B cell (primary cell): ENCODE measurements around the gene CDH7. TPM values are rescaled to one million over a fixed set of nuclear protein-coding genes. Genes with fewer than 3 reads are reported as not detected.

Source experiments
- ATAC-seq: fragments of 200-7000 bp; cut with Tn5 transposase; one replicate; pipeline ENCODE4 v1.10.0; 2021; ENCODE audit warnings: low read depth, mild to moderate bottlenecking, moderate number of reproducible peaks, moderate library complexity
- CTCF ChIA-PET: fragments of 350-600 bp; sonication (Branson Sonifier 250); formaldehyde crosslinking; loops from one replicate; lab custom pipeline; 2021; ENCODE audit warnings: antibody characterized with exemption, inconsistent platforms; lab: Charles Lee
- POLR2A ChIA-PET: fragments of 350-600 bp; sonication (Branson Sonifier 250); formaldehyde crosslinking; loops from one replicate; lab custom pipeline; 2021; ENCODE audit warnings: antibody characterized with exemption; lab: Charles Lee
- DNase-seq: peaks from one replicate; pipeline ENCODE4 v3.0.0; 2013
- H2AFZ ChIP-seq: 2 replicates; pipeline ENCODE4 v1.6.1; 2012; ENCODE audit warnings: mild to moderate bottlenecking, low read depth, low read length; ENCODE audit not compliant: insufficient read depth, poor library complexity, severe bottlenecking
- H3K27ac ChIP-seq, 2 donors: 1 replicate in 1 of 2; 2 replicates in 1 of 2; pipeline ENCODE4 v1.5.1; 2012 to 2013; ENCODE audit warnings: low read length in 2 of 2, mild to moderate bottlenecking in 2 of 2, moderate library complexity in 1 of 2
- H3K27me3 ChIP-seq, 4 experiments: fragments of 200-600 bp in 1 of 4; sonication (generic) in 1 of 4; replicated peaks in 1 of 4; 1 replicate in 2 of 4; 2 replicates in 2 of 4; pipeline versions ENCODE4 v1.6.1 to v1.7.0; 2013 to 2016; ENCODE audit warnings: low read length in 3 of 4, mild to moderate bottlenecking in 2 of 4, mixed read lengths in 1 of 4, moderate library complexity in 1 of 4; ENCODE audit not compliant: insufficient read depth in 4 of 4, control insufficient read depth in 3 of 4; ENCODE audit errors: control extremely low read depth in 1 of 4
- H3K36me3 ChIP-seq, 2 experiments: replicated peaks in 1 of 2; 1 replicate in 1 of 2; 2 replicates in 1 of 2; pipeline versions ENCODE4 v1.6.1 to v1.7.1; 2013; ENCODE audit warnings: low read length in 1 of 2; ENCODE audit not compliant: insufficient read depth in 2 of 2, control insufficient read depth in 1 of 2; ENCODE audit errors: control extremely low read depth in 1 of 2, extremely low read depth in 1 of 2
- H3K4me1 ChIP-seq, 2 donors: fragments of 200-600 bp in 1 of 2; sonication (generic) in 1 of 2; 1 replicate in 1 of 2; 2 replicates in 1 of 2; pipeline versions ENCODE4 v1.5.1 to v1.6.1; 2013 to 2017; ENCODE audit warnings: low read length in 2 of 2; ENCODE audit not compliant: control insufficient read depth in 2 of 2, insufficient read depth in 2 of 2
- H3K4me2 ChIP-seq: replicated peaks from 2 replicates; pipeline ENCODE3; 2012; ENCODE audit warnings: mild to moderate bottlenecking, low read depth, low read length; ENCODE audit not compliant: poor library complexity, severe bottlenecking
- H3K4me3 ChIP-seq, 5 experiments: fragments of 200-600 bp in 1 of 5; sonication (generic) in 1 of 5; 1 replicate in 3 of 5; 2 replicates in 2 of 5; pipeline versions ENCODE4 v1.5.1 to v1.7.0; 2011 to 2016; ENCODE audit warnings: low read length in 4 of 5, mild to moderate bottlenecking in 4 of 5, low read depth in 2 of 5, control low read depth in 1 of 5, moderate library complexity in 1 of 5; ENCODE audit not compliant: insufficient read depth in 1 of 5; ENCODE audit errors: control extremely low read depth in 1 of 5, extremely low read depth in 1 of 5
- H3K79me2 ChIP-seq: fragments of 200-600 bp; sonication (generic); one replicate; pipeline ENCODE4 v1.6.0; 2016; ENCODE audit warnings: low read length; ENCODE audit not compliant: control insufficient read depth, insufficient read depth
- H3K9ac ChIP-seq: fragments of 200-600 bp; sonication (generic); 2 replicates; pipeline ENCODE4 v1.6.1; 2017; ENCODE audit warnings: mild to moderate bottlenecking, low read length, moderate library complexity
- H3K9me3 ChIP-seq, 3 donors: one replicate each; pipeline versions ENCODE4 v1.6.1 to v1.7.1; 2013; ENCODE audit warnings: low read length in 2 of 3; ENCODE audit not compliant: control insufficient read depth in 2 of 3, insufficient read depth in 1 of 3; ENCODE audit errors: control extremely low read depth in 1 of 3
- H4K20me1 ChIP-seq: 2 replicates; pipeline ENCODE4 v1.6.0; 2012; ENCODE audit warnings: mild to moderate bottlenecking, low read length; ENCODE audit not compliant: insufficient read depth, control insufficient read depth, poor library complexity, severe bottlenecking
- H3K27ac Mint-ChIP-seq: one replicate; pipeline ENCODE4 v1.8.0; 2021; ENCODE audit warnings: mixed read lengths
- H3K27me3 Mint-ChIP-seq: one replicate; pipeline ENCODE4 v1.8.0; 2021; ENCODE audit warnings: mixed read lengths
- H3K4me1 Mint-ChIP-seq: one replicate; pipeline ENCODE4 v1.8.0; 2021; ENCODE audit warnings: mixed read lengths
- H3K4me3 Mint-ChIP-seq: one replicate; pipeline ENCODE4 v1.8.0; 2021; ENCODE audit warnings: mixed read lengths
- H3K9me3 Mint-ChIP-seq: one replicate; pipeline ENCODE4 v1.8.0; 2022; ENCODE audit warnings: mixed read lengths; ENCODE audit not compliant: insufficient read depth
- CTCF ChIP-seq: fragments of 200-600 bp; IDR thresholded peaks from one replicate; pipeline ENCODE4 v1.8.0; 2022; ENCODE audit warnings: antibody characterized with exemption, mild to moderate bottlenecking
- EZH2 ChIP-seq: IDR thresholded peaks from 2 replicates; pipeline ENCODE4 v1.6.1; 2012; ENCODE audit warnings: borderline replicate concordance, low read depth, mild to moderate bottlenecking, moderate library complexity, low read length; ENCODE audit not compliant: insufficient read depth, poor library complexity, severe bottlenecking
- WGBS: methylation state at CpG from one replicate; pipeline ENCODE4 v1.1.5; 2013; ENCODE audit warnings: missing lambda C conversion rate; ENCODE audit not compliant: insufficient coverage; 5-methylcytosine and 5-hydroxymethylcytosine counted together
- intact Hi-C: fragments of 100-400 bp; cut with micrococcal nuclease; formaldehyde crosslinking; loops from one replicate; pipeline ENCODE4 v1.10.0; 2022
- polyA plus RNA-seq: library from polyadenylated mRNA; depleted of rRNA; stranded (reverse); fragments of >200 nt; gene quantifications from 2 replicates; pipeline ENCODE4 v1.2.3, GENCODE V29; 2012
- total RNA-seq, 2 donors: library from RNA; stranded (reverse); fragments of 120-200 nt in 1 of 2; gene quantifications; 1 replicate in 1 of 2; 2 replicates in 1 of 2; pipeline versions ENCODE4 v1.2.3 to v1.2.4, GENCODE V29; 2013 to 2022

CDH7 gene
- total and polyA plus RNA-seq, 2 donors (not counting 1 experiment from before 2014, with no cell fraction given), result not detected

- no peak for TF ChIP-seq CTCF
- no peak for TF ChIP-seq EZH2
- Mint-ChIP-seq H3K4me3 (no peak overlapping the region), H3K27ac (no peak overlapping the region), H3K27me3 (no peaks in the 10 kb centered on the region), H3K9me3 (no peaks in the 10 kb centered on the region), H3K4me1 (no peaks in the 10 kb centered on the region)
- H3K4me3 ChIP-seq, result no peak overlapping the region
- intact Hi-C loops, result no loop called here
- H4K20me1 ChIP-seq, result no peaks in the 10 kb centered on the region
- no peak overlapping the region for H2AFZ ChIP-seq
- H3K79me2 ChIP-seq, result no peaks in the 10 kb centered on the region
- H3K36me3 ChIP-seq, result no peaks in the 10 kb centered on the region
- no CpG with 5 or more reads among the region's 3 CpGs for WGBS
- H3K27ac ChIP-seq, result no peak overlapping the region
- H3K4me2 ChIP-seq, result no peak overlapping the region
- ChIA-PET CTCF (no interaction called here), POLR2A (no interaction called here)
- no peaks in the 10 kb centered on the region for H3K27me3 ChIP-seq
- DNase-seq (no peak), ATAC-seq (no peak)
- H3K4me1 ChIP-seq, result no peaks in the 10 kb centered on the region
- peaks cover 0 to 3% (median 0%) of the 10 kb centered on the region in 3 donors for H3K9me3 ChIP-seq
- no peak overlapping the region for H3K9ac ChIP-seq
Measured at GRCh38 chr18:65897292-65897691, 146.5 kb downstream of the CDH7 start.

- no peaks in the 10 kb centered on the region for H3K79me2 ChIP-seq
- TF ChIP-seq EZH2, result no peak
- TF ChIP-seq CTCF, result no peak
- H3K9ac ChIP-seq, result no peak overlapping the region
- H3K27me3 ChIP-seq, result no peaks in the 10 kb centered on the region
- no peak overlapping the region for H2AFZ ChIP-seq
- H3K36me3 ChIP-seq, result no peaks in the 10 kb centered on the region
- ATAC-seq, result no peak
- H3K4me1 ChIP-seq, result no peaks in the 10 kb centered on the region
- H3K9me3 Mint-ChIP-seq, result peaks cover 3% of the 10 kb centered on the region
- H3K4me3 Mint-ChIP-seq, result no peak overlapping the region
- ChIA-PET CTCF (no interaction called here), POLR2A (no interaction called here)
- DNase-seq, result no peak
- no peaks in the 10 kb centered on the region for H4K20me1 ChIP-seq
- no peaks in the 10 kb centered on the region for H3K4me1 Mint-ChIP-seq
- no CpG with 5 or more reads among the region's 1 CpG for WGBS
- H3K27ac ChIP-seq, result no peak overlapping the region
- no peak overlapping the region for H3K4me3 ChIP-seq
- no peaks in the 10 kb centered on the region for H3K27me3 Mint-ChIP-seq
- peaks cover 0 to 3% (median 0%) of the 10 kb centered on the region in 3 donors for H3K9me3 ChIP-seq
- H3K4me2 ChIP-seq, result no peak overlapping the region
- H3K27ac Mint-ChIP-seq, result no peak overlapping the region
- intact Hi-C loops, result no loop called here
Measured at GRCh38 chr18:65901522-65901921, 150.7 kb downstream of the CDH7 start.
